ENCODE data around the gene KCTD2.
"Not testable (repeated sequence)": the region's sequence is repeated elsewhere in the genome, so short reads cannot be mapped to it uniquely, and the experiment has no call there.

The KCTD2 gene

DNA sequence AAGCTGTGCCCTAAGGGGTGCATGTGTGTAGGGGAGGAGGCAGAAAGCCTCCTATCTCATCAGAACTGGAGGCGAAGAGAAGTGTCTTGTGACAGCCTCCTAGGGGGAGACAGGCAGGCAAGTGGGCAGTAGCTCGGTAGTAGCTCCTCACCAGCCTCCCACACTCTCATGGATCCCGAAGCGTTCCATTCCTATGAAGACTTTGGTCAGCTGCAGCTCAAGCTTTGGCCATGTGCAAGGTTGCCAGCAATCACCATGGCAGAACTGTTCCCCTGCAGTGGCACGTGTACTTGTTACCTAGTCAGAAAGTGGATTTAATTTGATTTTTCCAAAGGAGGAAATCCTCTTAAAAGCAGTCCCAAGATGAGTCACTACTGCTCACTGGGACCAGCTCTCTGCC is 27.9 kb upstream of the KCTD2 start:
- H3K4me3 ChIP-seq (ENCODE audit: low read depth, low read length): no peak overlapping the region
- H3K9me3 ChIP-seq: no peaks in the 10 kb centered on the region
- peaks cover 27% of the 10 kb centered on the region for H3K36me3 ChIP-seq
- H3K27me3 ChIP-seq: no peaks in the 10 kb centered on the region
- TF ChIP-seq, protein P1, sequence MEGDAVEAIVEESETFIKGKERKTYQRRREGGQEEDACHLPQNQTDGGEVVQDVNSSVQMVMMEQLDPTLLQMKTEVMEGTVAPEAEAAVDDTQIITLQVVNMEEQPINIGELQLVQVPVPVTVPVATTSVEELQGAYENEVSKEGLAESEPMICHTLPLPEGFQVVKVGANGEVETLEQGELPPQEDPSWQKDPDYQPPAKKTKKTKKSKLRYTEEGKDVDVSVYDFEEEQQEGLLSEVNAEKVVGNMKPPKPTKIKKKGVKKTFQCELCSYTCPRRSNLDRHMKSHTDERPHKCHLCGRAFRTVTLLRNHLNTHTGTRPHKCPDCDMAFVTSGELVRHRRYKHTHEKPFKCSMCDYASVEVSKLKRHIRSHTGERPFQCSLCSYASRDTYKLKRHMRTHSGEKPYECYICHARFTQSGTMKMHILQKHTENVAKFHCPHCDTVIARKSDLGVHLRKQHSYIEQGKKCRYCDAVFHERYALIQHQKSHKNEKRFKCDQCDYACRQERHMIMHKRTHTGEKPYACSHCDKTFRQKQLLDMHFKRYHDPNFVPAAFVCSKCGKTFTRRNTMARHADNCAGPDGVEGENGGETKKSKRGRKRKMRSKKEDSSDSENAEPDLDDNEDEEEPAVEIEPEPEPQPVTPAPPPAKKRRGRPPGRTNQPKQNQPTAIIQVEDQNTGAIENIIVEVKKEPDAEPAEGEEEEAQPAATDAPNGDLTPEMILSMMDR (IDR thresholded peaks at IDR 0.05; ENCODE audit: low read depth, low read length): no peak
- H3K4me1 ChIP-seq: no peaks in the 10 kb centered on the region
- DNase-seq: no peak

DNA sequence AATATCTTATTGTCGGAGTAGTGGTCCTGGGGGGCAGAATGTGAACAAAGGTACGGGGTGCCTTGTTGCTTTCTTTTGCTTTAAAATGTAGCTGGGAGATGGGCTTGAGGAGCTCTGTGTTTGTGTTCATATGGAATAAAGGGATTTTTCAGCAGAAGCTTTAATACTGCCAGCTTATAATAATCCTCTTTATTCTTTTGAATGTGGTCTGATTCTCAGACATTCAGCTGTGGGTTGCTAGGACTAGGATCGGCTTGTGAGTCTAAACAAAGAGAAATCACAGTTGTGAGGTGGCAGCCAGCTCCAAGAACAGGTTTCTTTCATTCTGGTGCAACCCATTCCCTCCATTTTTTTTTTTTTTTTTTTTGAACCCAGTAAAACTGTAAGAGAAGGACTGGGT is 27.3 kb upstream of the KCTD2 start:
- DNase-seq: no peak

DNA sequence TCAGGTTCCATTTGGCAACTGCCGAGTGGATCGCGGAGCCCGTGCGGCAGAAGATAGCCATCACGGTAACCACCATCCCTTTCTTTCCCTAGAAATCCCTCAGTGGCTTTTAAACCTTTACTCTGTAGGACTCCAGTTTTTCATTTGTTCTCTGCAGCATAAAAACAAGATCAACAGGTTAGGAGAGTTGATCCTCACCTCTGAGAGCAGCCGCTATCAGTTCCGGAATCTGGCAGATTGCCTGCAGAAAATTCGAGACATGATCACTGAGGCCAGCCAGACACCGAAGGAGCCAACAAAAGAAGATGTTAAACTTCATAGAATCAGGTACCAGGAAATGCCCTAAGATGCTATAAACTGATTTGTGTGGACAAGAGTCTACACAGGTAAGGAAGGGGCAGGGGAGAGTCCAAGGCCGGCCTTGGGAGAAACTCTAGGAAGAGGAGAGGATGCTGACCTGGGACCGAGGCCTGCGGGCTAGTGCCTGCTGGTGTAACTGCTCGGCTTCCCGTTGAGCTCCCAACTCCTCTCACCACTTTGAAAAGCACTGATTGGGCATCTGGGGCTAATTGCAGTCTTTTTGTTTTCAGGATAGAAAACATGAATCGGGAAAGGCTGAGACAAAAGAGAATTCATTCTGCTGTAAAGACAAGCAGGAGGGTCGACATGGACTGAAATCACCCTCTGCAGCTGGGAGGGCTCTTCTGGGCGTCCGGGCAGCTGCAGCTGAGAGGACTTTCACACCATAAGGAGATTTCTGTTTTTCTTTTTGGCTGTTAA is 26.5 kb upstream of the KCTD2 start:
- peaks cover 27% of the 10 kb centered on the region for H3K36me3 ChIP-seq
- no peaks in the 10 kb centered on the region for H3K4me1 ChIP-seq
- no peaks in the 10 kb centered on the region for H3K27me3 ChIP-seq
- no peaks in the 10 kb centered on the region for H3K9me3 ChIP-seq
- H3K4me3 ChIP-seq (ENCODE audit: low read depth, low read length): no peak overlapping the region
- no peak for DNase-seq
- TF ChIP-seq, protein P1 (IDR thresholded peaks at IDR 0.05; ENCODE audit: low read depth, low read length): no peak

More for the DNA sequence above, 27.3 kb upstream of the KCTD2 start:
- Histone ChIP-seq H3K4me1 (no peaks in the 10 kb centered on the region), H3K9me3 (no peaks in the 10 kb centered on the region), H3K27me3 (no peaks in the 10 kb centered on the region), H3K36me3 (peaks cover 27% of the 10 kb centered on the region), H3K4me3 (ENCODE audit: low read depth, low read length) (no peak overlapping the region)
- TF ChIP-seq, protein P1 (IDR thresholded peaks at IDR 0.05; ENCODE audit: low read depth, low read length): no peak

DNA sequence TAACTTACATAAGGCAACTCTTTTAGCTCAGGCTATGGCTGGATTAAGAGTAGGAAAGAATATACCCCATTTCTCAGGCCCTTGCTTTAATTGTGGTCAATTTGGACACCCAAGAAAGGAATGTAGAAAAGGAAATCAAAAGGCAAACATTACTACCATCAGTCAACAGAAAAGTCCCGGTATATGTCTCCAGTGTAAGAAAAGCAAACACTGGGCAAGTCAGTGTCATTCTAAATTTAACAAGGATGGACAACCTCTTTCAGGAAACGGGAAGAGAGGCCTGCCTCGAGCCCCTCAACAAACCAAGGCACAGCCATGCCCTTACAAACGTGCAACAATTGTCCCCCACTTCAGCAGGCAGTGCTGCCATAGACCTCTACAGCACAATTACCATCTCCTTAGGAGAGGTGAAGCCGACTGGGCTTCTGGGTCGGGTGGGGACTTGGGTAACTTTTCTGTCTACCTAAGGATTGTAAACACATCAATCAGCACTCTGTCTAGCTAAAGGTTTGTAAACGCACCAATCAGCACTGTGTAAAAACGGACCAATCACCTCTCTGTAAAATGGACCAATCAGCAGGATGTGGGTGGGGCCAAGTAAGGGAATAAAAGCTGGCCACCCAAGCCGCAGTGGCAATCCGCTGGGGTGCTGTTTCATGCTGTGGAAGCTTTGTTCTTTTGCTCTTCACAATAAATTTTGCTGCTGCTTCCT is 22.2 kb upstream of the KCTD2 start:
- Histone ChIP-seq H3K36me3 (peaks cover 27% of the 10 kb centered on the region), H3K4me1 (no peaks in the 10 kb centered on the region), H3K4me3 (ENCODE audit: low read depth, low read length) (no peak overlapping the region), H3K9me3 (no peaks in the 10 kb centered on the region), H3K27me3 (no peaks in the 10 kb centered on the region)
- TF ChIP-seq, protein P1 (IDR thresholded peaks at IDR 0.05; ENCODE audit: low read depth, low read length): no peak
- DNase-seq: no peak

DNA sequence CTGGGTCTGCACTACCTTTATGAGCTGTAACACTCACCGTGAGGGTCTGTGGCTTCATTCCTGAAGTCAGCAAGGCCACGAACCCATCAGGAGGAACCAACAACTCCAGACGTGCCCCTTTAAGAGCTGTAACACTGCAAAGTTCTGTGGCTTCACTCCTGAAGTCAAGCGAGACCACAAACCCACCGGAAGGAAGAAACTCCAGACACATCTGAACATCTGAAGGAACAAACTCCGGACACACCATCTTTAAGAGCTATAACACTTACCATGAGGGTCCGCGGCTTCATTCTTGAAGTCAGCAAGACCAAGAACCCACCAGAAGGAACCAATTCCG is 21.7 kb upstream of the KCTD2 start:
- not testable (repeated sequence) for DNase-seq

DNA sequence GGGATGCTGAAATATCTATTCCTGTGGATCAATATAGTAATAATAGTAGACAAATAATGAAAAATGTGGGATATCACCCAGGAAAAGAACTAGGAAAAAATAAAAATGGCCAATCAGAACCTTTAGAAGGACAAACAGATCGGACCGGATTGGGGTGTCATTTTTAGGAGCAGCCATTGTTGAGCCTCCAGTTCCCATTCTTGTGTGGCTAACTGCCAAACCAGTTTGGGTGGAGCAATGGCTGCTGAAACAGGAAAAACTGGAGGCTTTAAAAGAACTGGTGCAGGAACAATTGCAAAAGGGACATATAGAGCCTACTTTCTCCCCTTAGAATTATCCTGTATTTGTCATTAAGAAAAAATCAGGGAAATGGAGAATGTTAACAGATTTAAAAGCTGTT is 20.4 kb upstream of the KCTD2 start:
- not testable (repeated sequence) for H3K4me3 ChIP-seq (ENCODE audit: low read depth, low read length); H3K27me3 ChIP-seq; H3K4me1 ChIP-seq; DNase-seq; H3K9me3 ChIP-seq
- peaks cover 12% of the 10 kb centered on the region for H3K36me3 ChIP-seq

More for the DNA sequence above, 21.7 kb upstream of the KCTD2 start:
- H3K9me3 ChIP-seq; H3K4me3 ChIP-seq (ENCODE audit: low read depth, low read length); H3K4me1 ChIP-seq; H3K27me3 ChIP-seq: not testable (repeated sequence)
- peaks cover 22% of the 10 kb centered on the region for H3K36me3 ChIP-seq

DNA sequence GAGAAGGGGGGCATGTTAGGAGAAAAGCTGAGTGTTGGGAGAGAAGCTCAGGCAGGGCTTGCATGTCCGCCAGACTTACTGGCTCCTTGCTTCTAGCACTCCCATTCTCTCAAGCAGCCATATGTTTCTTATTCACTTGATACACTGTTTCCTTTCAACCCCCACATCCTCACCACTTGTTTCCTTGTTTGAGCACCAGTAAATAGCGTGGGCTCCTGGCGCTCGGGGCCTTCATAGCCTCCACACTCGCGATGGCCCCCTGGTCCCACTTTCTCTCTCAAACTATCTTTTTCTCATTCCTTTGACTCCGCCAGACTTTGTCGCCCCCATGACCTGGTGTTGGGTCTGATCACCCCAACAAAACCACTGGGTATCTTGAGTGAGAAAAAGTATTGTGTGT is 16.9 kb upstream of the KCTD2 start:
- Histone ChIP-seq H3K9me3 (no peaks in the 10 kb centered on the region), H3K4me3 (ENCODE audit: low read depth, low read length) (no peak overlapping the region), H3K36me3 (no peaks in the 10 kb centered on the region), H3K27me3 (no peaks in the 10 kb centered on the region), H3K4me1 (no peaks in the 10 kb centered on the region)
- no peak for DNase-seq
- TF ChIP-seq, protein P1 (IDR thresholded peaks at IDR 0.05; ENCODE audit: low read depth, low read length): no peak

Data from BE2C (cell line).